HepG2 (cell line): ENCODE measurements around the gene THBS1. TPM values are rescaled to one million over a fixed set of nuclear protein-coding genes. Genes with fewer than 3 reads are reported as not detected.

Source experiments
- POLR2G ChIP-seq: fragments of 200-400 bp; formaldehyde crosslinking; IDR thresholded peaks from 2 replicates; pipeline ENCODE4 v1.6.1; 2018; ENCODE audit warnings: mild to moderate bottlenecking, low read depth, low read length, moderate library complexity
- XBP1 ChIP-seq: sonication (generic); formaldehyde crosslinking; IDR thresholded peaks from 2 replicates; pipeline ENCODE4 v1.5.0; 2020; ENCODE audit warnings: missing genetic modification reagents
- ZFYVE20 ChIP-seq: sonication (generic); formaldehyde crosslinking; IDR thresholded peaks from 2 replicates; pipeline ENCODE4 v1.8.0; 2023; ENCODE audit warnings: low read depth, mild to moderate bottlenecking, moderate library complexity, missing genetic modification reagents, borderline replicate concordance
- ZNF292 ChIP-seq: sonication (generic); formaldehyde crosslinking; IDR thresholded peaks from 2 replicates; pipeline ENCODE4 v1.8.1; 2022; ENCODE audit warnings: mild to moderate bottlenecking, low read depth, missing genetic modification reagents, borderline replicate concordance
- ZNF563 ChIP-seq: sonication (generic); formaldehyde crosslinking; IDR thresholded peaks from 2 replicates; pipeline ENCODE4 v1.8.0; 2022; ENCODE audit warnings: mild to moderate bottlenecking, moderate library complexity, missing genetic modification reagents
- ZSCAN12 ChIP-seq: sonication (generic); formaldehyde crosslinking; IDR thresholded peaks from 2 replicates; pipeline ENCODE4 v1.9.0; 2021; ENCODE audit warnings: mild to moderate bottlenecking, missing genetic modification reagents
- polyA plus RNA-seq, 8 experiments: library from polyadenylated mRNA; depleted of rRNA in 3 of 8; stranded (reverse) in 7 of 8; unstranded in 1 of 8; fragments of >200 nt; fragmentation: Illumina TruSeq in 4 of 8; extraction: Trizol in 4 of 8; gene quantifications; 2 replicates each; pipeline versions ENCODE4 v1.2.1 to v1.2.3, GENCODE V29; 2011 to 2016; ENCODE audit warnings: low read depth in 4 of 8, missing spikeins in 1 of 8, mixed read lengths in 1 of 8; ENCODE audit not compliant: insufficient read depth in 1 of 8
- total RNA-seq, 5 experiments: library from RNA; depleted of rRNA; stranded (reverse); fragments of >200 nt; fragmentation: Illumina TruSeq; extraction: Trizol; gene quantifications; 2 replicates each; pipeline ENCODE4 v1.2.3, GENCODE V29; 2016; ENCODE audit warnings: low read depth in 1 of 5
- TF ChIP-seq, protein P1 (sequence below): sonication (generic); formaldehyde crosslinking; IDR thresholded peaks from 2 replicates; pipeline ENCODE4; 2020; ENCODE audit warnings: missing genetic modification reagents, mild to moderate bottlenecking, borderline replicate concordance
- TF ChIP-seq, protein P2 (sequence below): sonication (generic); formaldehyde crosslinking; IDR thresholded peaks from 2 replicates; pipeline ENCODE4 v1.5.1; 2020; ENCODE audit warnings: mild to moderate bottlenecking, missing genetic modification reagents, moderate library complexity
- TF ChIP-seq, protein P3 (sequence below): sonication (generic); formaldehyde crosslinking; IDR thresholded peaks from 2 replicates; pipeline ENCODE4 v1.4.0; 2020; ENCODE audit warnings: missing genetic modification reagents, mild to moderate bottlenecking, borderline replicate concordance
- TF ChIP-seq, protein P4 (sequence below): sonication (generic); formaldehyde crosslinking; IDR thresholded peaks from 2 replicates; pipeline ENCODE4 v1.9.0; 2022; ENCODE audit warnings: missing genetic modification reagents, mild to moderate bottlenecking, borderline replicate concordance
- TF ChIP-seq, protein P5 (sequence below): sonication (generic); formaldehyde crosslinking; IDR thresholded peaks from 2 replicates; pipeline ENCODE4 v1.5.0; 2020; ENCODE audit warnings: missing genetic modification reagents

The THBS1 gene
- total and polyA plus RNA-seq, 2 of the 13 experiments (the other 11 are each of a cell fraction or from before 2014, with no cell fraction given), result 54.7 to 67.1 TPM

DNA sequence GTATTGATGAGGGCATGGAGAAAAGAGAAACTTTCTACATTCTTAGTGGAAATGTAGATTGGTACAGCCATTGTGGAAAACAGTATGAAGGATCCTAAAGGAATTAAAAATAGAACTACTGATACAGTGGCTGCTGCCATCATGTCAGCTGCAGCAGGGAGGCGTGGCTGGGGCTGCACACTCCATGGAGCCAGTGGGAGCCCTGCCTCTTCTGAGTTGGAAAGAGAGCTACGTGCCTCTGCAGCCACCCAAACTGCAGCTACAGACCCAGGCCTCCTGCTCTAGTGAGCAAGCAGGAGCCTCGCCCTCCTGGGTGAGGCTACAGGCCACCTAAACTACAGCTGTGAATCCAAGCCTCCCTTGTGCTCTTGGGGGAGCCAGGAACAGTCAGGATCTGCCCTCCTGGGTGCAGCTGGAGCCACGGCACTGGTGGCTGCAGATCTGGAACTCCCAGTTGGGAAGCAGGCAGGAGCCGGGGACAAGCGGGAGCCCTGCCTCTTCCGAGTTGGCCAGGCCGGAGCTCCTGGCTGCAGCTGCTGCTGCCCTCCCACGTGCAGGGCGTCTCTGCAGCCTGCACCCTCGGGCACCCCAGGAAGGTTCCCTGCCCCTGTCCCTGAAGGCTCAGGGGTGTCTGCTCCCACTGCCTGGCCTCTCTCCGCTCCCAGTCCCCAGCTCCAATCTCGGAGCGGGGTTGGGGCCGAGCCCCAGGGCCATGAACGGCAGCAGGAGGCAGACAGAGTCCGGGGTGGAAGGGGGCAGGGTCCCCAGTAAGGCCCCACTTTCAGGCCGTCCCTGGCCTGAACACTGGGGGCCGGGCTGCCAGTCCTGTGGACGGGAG lies 64.5 kb downstream of the THBS1 start (continued):
- TF ChIP-seq, protein P1, sequence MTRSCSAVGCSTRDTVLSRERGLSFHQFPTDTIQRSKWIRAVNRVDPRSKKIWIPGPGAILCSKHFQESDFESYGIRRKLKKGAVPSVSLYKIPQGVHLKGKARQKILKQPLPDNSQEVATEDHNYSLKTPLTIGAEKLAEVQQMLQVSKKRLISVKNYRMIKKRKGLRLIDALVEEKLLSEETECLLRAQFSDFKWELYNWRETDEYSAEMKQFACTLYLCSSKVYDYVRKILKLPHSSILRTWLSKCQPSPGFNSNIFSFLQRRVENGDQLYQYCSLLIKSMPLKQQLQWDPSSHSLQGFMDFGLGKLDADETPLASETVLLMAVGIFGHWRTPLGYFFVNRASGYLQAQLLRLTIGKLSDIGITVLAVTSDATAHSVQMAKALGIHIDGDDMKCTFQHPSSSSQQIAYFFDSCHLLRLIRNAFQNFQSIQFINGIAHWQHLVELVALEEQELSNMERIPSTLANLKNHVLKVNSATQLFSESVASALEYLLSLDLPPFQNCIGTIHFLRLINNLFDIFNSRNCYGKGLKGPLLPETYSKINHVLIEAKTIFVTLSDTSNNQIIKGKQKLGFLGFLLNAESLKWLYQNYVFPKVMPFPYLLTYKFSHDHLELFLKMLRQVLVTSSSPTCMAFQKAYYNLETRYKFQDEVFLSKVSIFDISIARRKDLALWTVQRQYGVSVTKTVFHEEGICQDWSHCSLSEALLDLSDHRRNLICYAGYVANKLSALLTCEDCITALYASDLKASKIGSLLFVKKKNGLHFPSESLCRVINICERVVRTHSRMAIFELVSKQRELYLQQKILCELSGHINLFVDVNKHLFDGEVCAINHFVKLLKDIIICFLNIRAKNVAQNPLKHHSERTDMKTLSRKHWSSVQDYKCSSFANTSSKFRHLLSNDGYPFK (CRISPR knock-in tag), result 0 out of 2 replicates have a peak, but pooled peaks have one; percentile 24
- TF ChIP-seq, protein P2, sequence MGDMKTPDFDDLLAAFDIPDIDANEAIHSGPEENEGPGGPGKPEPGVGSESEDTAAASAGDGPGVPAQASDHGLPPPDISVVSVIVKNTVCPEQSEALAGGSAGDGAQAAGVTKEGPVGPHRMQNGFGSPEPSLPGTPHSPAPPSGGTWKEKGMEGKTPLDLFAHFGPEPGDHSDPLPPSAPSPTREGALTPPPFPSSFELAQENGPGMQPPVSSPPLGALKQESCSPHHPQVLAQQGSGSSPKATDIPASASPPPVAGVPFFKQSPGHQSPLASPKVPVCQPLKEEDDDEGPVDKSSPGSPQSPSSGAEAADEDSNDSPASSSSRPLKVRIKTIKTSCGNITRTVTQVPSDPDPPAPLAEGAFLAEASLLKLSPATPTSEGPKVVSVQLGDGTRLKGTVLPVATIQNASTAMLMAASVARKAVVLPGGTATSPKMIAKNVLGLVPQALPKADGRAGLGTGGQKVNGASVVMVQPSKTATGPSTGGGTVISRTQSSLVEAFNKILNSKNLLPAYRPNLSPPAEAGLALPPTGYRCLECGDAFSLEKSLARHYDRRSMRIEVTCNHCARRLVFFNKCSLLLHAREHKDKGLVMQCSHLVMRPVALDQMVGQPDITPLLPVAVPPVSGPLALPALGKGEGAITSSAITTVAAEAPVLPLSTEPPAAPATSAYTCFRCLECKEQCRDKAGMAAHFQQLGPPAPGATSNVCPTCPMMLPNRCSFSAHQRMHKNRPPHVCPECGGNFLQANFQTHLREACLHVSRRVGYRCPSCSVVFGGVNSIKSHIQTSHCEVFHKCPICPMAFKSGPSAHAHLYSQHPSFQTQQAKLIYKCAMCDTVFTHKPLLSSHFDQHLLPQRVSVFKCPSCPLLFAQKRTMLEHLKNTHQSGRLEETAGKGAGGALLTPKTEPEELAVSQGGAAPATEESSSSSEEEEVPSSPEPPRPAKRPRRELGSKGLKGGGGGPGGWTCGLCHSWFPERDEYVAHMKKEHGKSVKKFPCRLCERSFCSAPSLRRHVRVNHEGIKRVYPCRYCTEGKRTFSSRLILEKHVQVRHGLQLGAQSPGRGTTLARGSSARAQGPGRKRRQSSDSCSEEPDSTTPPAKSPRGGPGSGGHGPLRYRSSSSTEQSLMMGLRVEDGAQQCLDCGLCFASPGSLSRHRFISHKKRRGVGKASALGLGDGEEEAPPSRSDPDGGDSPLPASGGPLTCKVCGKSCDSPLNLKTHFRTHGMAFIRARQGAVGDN (CRISPR knock-in tag), result peak; percentile 84
- TF ChIP-seq XBP1 (CRISPR knock-in tag) (no peak), ZNF563 (CRISPR knock-in tag) (0 out of 2 replicates have a peak, but pooled peaks have one; percentile 37), ZSCAN12 (CRISPR knock-in tag) (no peak), POLR2G (no peak), ZFYVE20 (CRISPR knock-in tag) (no peak), ZNF292 (CRISPR knock-in tag) (peak; percentile 81; the same call in 1 of the 2 replicates)
- TF ChIP-seq, protein P3, sequence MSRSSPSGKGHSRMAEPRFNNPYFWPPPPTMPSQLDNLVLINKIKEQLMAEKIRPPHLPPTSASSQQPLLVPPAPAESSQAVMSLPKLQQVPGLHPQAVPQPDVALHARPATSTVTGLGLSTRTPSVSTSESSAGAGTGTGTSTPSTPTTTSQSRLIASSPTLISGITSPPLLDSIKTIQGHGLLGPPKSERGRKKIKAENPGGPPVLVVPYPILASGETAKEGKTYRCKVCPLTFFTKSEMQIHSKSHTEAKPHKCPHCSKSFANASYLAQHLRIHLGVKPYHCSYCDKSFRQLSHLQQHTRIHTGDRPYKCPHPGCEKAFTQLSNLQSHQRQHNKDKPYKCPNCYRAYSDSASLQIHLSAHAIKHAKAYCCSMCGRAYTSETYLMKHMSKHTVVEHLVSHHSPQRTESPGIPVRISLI, result no peak
- TF ChIP-seq, protein P4, sequence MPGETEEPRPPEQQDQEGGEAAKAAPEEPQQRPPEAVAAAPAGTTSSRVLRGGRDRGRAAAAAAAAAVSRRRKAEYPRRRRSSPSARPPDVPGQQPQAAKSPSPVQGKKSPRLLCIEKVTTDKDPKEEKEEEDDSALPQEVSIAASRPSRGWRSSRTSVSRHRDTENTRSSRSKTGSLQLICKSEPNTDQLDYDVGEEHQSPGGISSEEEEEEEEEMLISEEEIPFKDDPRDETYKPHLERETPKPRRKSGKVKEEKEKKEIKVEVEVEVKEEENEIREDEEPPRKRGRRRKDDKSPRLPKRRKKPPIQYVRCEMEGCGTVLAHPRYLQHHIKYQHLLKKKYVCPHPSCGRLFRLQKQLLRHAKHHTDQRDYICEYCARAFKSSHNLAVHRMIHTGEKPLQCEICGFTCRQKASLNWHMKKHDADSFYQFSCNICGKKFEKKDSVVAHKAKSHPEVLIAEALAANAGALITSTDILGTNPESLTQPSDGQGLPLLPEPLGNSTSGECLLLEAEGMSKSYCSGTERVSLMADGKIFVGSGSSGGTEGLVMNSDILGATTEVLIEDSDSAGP (CRISPR knock-in tag), result 0 out of 2 replicates have a peak, but pooled peaks have one; percentile 15
- TF ChIP-seq, protein P5, sequence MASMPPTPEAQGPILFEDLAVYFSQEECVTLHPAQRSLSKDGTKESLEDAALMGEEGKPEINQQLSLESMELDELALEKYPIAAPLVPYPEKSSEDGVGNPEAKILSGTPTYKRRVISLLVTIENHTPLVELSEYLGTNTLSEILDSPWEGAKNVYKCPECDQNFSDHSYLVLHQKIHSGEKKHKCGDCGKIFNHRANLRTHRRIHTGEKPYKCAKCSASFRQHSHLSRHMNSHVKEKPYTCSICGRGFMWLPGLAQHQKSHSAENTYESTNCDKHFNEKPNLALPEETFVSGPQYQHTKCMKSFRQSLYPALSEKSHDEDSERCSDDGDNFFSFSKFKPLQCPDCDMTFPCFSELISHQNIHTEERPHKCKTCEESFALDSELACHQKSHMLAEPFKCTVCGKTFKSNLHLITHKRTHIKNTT (CRISPR knock-in tag), result no peak
